AG04450 (cell line): ENCODE data around the gene CHST11. TPM values are rescaled to one million over a fixed set of nuclear protein-coding genes. Genes with fewer than 3 reads are reported as not detected.

Experiments used
- CTCF ChIA-PET: fragments of 300-600, 350-600 bp; formaldehyde crosslinking; extraction: SDS; loops from one replicate; lab custom pipeline; 2022; ENCODE audit warnings: antibody characterized with exemption, inconsistent platforms; lab: Charles Lee
- POLR2A ChIA-PET: fragments of 350-600 bp; formaldehyde crosslinking; extraction: SDS; loops from one replicate; lab custom pipeline; 2021; ENCODE audit warnings: antibody characterized with exemption, inconsistent platforms; lab: Yijun Ruan, JAX
- DNase-seq: peaks from one replicate; pipeline ENCODE4 v3.0.0-alpha.2; 2011; ENCODE audit warnings: low read depth, low spot score
- H3K27ac ChIP-seq: one replicate; pipeline ENCODE4 v1.5.1; 2012; ENCODE audit warnings: low read depth, low read length, control low read depth
- H3K27me3 ChIP-seq: one replicate; pipeline ENCODE4 v1.6.0; 2012; ENCODE audit warnings: low read length; ENCODE audit not compliant: control insufficient read depth, insufficient read depth
- H3K4me3 ChIP-seq: 2 replicates; pipeline ENCODE4 v1.5.1; 2011; ENCODE audit warnings: mild to moderate bottlenecking, low read depth, low read length, control low read depth
- H3K9me3 ChIP-seq: 2 replicates; pipeline ENCODE4 v1.5.1; 2012; ENCODE audit warnings: low read length; ENCODE audit not compliant: control insufficient read depth, insufficient read depth
- CTCF ChIP-seq: IDR thresholded peaks from 2 replicates; pipeline ENCODE4 v1.5.1; 2011; ENCODE audit warnings: low read depth, low read length, control low read depth, inconsistent platforms
- polyA plus RNA-seq: library from polyadenylated mRNA; depleted of rRNA; stranded (reverse); fragments of >200 nt; gene quantifications from 2 replicates; pipeline ENCODE4 v1.2.3, GENCODE V29; 2011

Gene CHST11
- polyA plus RNA-seq, 1 experiment = 2.7 TPM

GRCh38 chr12:104627990-104628830 is 171.5 kb downstream of the CHST11 start:
- H3K9me3 ChIP-seq = no peaks in the 10 kb centered on the region
- H3K27ac ChIP-seq = no peak overlapping the region
- POLR2A ChIA-PET = no interaction called here
- H3K27me3 ChIP-seq = peaks cover 5% of the 10 kb centered on the region
- H3K4me3 ChIP-seq = no peak overlapping the region
- TF ChIP-seq CTCF = no peak
- CTCF ChIA-PET = interaction anchor here (0.5 to 0.8 kb wide), 2 partner anchors 203 to 605 kb away, joined by 3 read pairs; no protein-coding TSS in a partner anchor
- no peak for DNase-seq

DNA sequence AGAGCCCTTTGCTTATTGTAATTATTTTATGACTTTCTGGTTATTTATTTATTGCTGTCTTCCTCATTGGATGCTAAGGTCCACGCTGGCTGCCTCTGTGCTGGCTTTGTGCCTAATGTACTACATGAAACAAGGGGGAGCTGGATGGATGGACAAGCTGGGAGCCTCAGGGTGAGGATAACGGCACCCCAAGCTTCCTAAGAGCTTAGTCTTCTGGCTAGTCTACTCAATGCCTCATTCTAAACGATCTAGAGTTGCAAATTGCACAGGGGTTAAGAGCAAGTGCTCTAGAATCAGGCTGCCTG is 172.0 kb downstream of the CHST11 start:
- POLR2A ChIA-PET = no interaction called here
- CTCF ChIA-PET = interaction anchor here (0.8 kb wide), 1 partner anchor 604 kb away, joined by 3 read pairs; no protein-coding TSS in a partner anchor

DNA sequence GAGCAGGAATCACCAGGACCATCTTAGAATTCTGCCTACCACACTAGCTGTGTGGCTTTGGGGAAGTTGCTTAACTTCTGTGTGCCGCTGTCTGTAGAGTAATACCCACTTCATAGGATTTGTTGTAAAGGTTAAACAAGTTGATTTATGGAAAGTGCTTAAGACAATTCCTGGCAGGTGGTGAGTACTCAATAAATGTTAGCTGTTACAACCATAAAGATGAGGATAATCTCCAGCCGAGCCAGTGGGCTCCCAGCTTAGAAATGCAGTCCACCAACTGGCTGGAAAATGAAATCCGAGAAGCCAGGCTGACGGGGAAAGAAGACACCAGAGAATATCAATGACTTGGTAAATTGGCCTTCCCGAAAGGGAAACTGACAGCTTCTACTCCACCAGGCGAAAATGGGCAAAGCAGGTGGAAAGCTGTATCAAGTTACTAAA is 173.5 kb downstream of the CHST11 start:
- CTCF ChIA-PET = interaction anchor here (1.1 kb wide), 1 partner anchor 22 kb away, joined by 3 read pairs; no protein-coding TSS in a partner anchor
- no peak for DNase-seq

More for the DNA sequence above, 172.0 kb downstream of the CHST11 start:
- Histone ChIP-seq H3K27me3 (peaks cover 5% of the 10 kb centered on the region), H3K9me3 (no peaks in the 10 kb centered on the region), H3K4me3 (no peak overlapping the region), H3K27ac (no peak overlapping the region)
- no peak for DNase-seq
- TF ChIP-seq CTCF = no peak

DNA sequence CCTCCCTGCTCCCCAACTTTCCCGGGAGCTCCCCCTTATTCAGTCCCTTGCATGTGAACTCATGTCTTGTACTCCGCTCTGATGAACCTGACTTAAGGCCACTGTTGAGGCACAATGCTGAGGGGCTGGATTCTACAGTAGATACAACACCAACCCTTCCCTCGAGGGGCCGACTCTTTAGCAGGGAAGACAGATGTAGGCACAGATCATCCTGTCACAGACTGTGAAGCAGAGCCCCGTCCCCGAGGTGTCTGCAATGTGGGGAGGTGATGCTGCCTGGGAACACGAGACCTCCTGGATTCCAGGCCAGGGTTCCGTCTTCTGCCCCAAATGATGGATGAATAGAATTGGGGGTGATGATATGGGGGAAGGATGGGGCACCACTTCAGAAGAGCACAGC is 175.1 kb downstream of the CHST11 start:
- Histone ChIP-seq H3K9me3 (peaks cover 4% of the 10 kb centered on the region; the same call in 1 of the 2 replicates), H3K4me3 (no peak overlapping the region), H3K27ac (no peak overlapping the region), H3K27me3 (peaks cover 1% of the 10 kb centered on the region)
- POLR2A ChIA-PET = no interaction called here
- CTCF ChIA-PET = interaction anchor here (0.6 kb wide), 1 partner anchor 85 kb away, joined by 3 read pairs; no protein-coding TSS in a partner anchor
- TF ChIP-seq CTCF = no peak
- DNase-seq = no peak

More for the DNA sequence above, 173.5 kb downstream of the CHST11 start:
- Histone ChIP-seq H3K4me3 (no peak overlapping the region), H3K27me3 (peaks cover 5% of the 10 kb centered on the region), H3K9me3 (peaks cover 4% of the 10 kb centered on the region; the same call in 1 of the 2 replicates), H3K27ac (no peak overlapping the region)
- POLR2A ChIA-PET = interaction anchor here (0.6 kb wide), 1 partner anchor 435 kb away, joined by 7 read pairs; no protein-coding TSS in a partner anchor
- no peak for TF ChIP-seq CTCF
